ENCODE results near the gene EOLA2.
"Not testable (repeated sequence)": the region's sequence is repeated elsewhere in the genome, so short reads cannot be mapped to it uniquely, and the experiment has no call there.

DNA sequence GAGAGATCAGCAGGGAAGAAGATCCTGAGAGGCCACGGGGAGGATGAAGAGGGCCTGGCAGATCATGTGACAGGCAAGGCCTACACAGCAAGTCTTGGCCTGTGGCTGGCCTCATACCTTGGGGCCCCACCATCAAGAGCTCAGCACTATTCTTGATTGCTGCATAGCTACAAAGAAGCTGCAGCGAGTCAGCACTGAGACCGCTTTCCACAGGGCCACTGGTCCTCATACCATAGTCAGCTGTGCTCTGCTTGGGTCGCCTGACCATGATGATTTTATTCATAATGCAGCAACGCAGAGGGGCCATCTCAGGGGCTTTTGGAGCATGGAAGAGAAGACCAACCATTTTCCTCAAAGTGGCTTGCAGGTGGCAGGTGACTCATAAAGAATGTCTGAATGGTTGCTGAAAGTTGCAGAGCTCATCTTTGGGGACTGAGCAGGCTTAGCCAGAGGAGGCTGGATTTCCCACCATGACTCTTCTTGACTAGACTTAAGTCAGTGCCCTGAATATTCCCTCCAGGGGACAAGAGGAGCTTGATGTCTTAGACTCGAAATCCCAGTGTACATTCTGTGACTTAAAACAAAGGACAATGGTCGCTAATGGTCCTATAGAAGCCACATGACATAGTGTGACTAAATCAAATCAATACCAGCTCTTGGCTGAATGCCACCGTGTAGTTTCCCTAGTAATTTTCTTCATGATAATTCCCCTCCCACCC, 10.9 kb downstream of the EOLA2 start:
- TF ChIP-seq, protein P1, sequence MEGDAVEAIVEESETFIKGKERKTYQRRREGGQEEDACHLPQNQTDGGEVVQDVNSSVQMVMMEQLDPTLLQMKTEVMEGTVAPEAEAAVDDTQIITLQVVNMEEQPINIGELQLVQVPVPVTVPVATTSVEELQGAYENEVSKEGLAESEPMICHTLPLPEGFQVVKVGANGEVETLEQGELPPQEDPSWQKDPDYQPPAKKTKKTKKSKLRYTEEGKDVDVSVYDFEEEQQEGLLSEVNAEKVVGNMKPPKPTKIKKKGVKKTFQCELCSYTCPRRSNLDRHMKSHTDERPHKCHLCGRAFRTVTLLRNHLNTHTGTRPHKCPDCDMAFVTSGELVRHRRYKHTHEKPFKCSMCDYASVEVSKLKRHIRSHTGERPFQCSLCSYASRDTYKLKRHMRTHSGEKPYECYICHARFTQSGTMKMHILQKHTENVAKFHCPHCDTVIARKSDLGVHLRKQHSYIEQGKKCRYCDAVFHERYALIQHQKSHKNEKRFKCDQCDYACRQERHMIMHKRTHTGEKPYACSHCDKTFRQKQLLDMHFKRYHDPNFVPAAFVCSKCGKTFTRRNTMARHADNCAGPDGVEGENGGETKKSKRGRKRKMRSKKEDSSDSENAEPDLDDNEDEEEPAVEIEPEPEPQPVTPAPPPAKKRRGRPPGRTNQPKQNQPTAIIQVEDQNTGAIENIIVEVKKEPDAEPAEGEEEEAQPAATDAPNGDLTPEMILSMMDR (IDR thresholded peaks at IDR 0.05), result not testable (repeated sequence)
- TF ChIP-seq, protein P2, sequence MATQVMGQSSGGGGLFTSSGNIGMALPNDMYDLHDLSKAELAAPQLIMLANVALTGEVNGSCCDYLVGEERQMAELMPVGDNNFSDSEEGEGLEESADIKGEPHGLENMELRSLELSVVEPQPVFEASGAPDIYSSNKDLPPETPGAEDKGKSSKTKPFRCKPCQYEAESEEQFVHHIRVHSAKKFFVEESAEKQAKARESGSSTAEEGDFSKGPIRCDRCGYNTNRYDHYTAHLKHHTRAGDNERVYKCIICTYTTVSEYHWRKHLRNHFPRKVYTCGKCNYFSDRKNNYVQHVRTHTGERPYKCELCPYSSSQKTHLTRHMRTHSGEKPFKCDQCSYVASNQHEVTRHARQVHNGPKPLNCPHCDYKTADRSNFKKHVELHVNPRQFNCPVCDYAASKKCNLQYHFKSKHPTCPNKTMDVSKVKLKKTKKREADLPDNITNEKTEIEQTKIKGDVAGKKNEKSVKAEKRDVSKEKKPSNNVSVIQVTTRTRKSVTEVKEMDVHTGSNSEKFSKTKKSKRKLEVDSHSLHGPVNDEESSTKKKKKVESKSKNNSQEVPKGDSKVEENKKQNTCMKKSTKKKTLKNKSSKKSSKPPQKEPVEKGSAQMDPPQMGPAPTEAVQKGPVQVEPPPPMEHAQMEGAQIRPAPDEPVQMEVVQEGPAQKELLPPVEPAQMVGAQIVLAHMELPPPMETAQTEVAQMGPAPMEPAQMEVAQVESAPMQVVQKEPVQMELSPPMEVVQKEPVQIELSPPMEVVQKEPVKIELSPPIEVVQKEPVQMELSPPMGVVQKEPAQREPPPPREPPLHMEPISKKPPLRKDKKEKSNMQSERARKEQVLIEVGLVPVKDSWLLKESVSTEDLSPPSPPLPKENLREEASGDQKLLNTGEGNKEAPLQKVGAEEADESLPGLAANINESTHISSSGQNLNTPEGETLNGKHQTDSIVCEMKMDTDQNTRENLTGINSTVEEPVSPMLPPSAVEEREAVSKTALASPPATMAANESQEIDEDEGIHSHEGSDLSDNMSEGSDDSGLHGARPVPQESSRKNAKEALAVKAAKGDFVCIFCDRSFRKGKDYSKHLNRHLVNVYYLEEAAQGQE (IDR thresholded peaks at IDR 0.05), result not testable (repeated sequence)
- TF ChIP-seq MAZ (IDR thresholded peaks at IDR 0.05; ENCODE audit: borderline replicate concordance, low read depth, low read length), result not testable (repeated sequence)
